Heart right ventricle (tissue), 16 donors: ENCODE results near the gene DNAJB11. TPM values are rescaled to one million over a fixed set of nuclear protein-coding genes. Genes with fewer than 3 reads are reported as not detected.
"Not testable (repeated sequence)": the region's sequence is repeated elsewhere in the genome, so short reads cannot be mapped to it uniquely, and the experiment has no call there.

ENCODE experiments used
- ATAC-seq, 8 donors: fragments of 200-7000 bp; cut with Tn5 transposase; one replicate each; pipeline ENCODE4 v1.9.1; 2020; ENCODE audit warnings: mild to moderate bottlenecking in 8 of 8, moderate library complexity in 8 of 8, moderate number of reproducible peaks in 1 of 8
- DNase-seq, 2 donors: peaks; one replicate each; pipeline ENCODE4 v3.0.0-alpha.2; 2020
- H3K27ac ChIP-seq, 10 donors: fragments of 200-600 bp; sonication (generic) in 2 of 10; one replicate each; pipeline versions ENCODE4 v1.5.0 to v1.8.0; 2020 to 2022; ENCODE audit warnings: mild to moderate bottlenecking in 3 of 10
- H3K27me3 ChIP-seq, 7 donors: fragments of 200-600 bp; one replicate each; pipeline ENCODE4 v1.8.0; 2021 to 2022; ENCODE audit warnings: mild to moderate bottlenecking in 2 of 7
- H3K36me3 ChIP-seq, 9 donors: fragments of 200-600 bp; sonication (generic) in 1 of 9; one replicate each; pipeline versions ENCODE4 v1.5.0 to v1.8.0; 2020 to 2022; ENCODE audit warnings: mild to moderate bottlenecking in 2 of 9
- H3K4me1 ChIP-seq, 9 donors: fragments of 200-600 bp; sonication (generic) in 1 of 9; one replicate each; pipeline versions ENCODE4 v1.5.0 to v1.8.0; 2020 to 2022; ENCODE audit warnings: mild to moderate bottlenecking in 4 of 9
- H3K4me3 ChIP-seq, 10 donors: fragments of 200-600 bp; sonication (generic) in 2 of 10; one replicate each; pipeline versions ENCODE4 v1.5.0 to v1.8.0; 2020 to 2022; ENCODE audit warnings: mild to moderate bottlenecking in 7 of 10, moderate library complexity in 2 of 10
- H3K9me3 ChIP-seq, 11 donors: fragments of 200-600 bp in 10 of 11; sonication (generic) in 2 of 11; one replicate each; pipeline versions ENCODE4 v1.5.0 to v1.8.0; 2013 to 2022; ENCODE audit warnings: mild to moderate bottlenecking in 2 of 11, control low read depth in 1 of 11, moderate library complexity in 1 of 11
- WGBS, 2 donors: extraction: QIAGEN DNeasy Blood & Tissue Kit; methylation state at CpG; one replicate each; pipeline ENCODE4 v1.1.7; 2013; ENCODE audit warnings: inconsistent platforms in 1 of 2; 5-methylcytosine and 5-hydroxymethylcytosine counted together
- intact Hi-C, 10 donors: fragments of 100-400 bp; cut with DNase I; formaldehyde crosslinking; loops; one replicate each; pipeline versions ENCODE4 v1.11.1 to v1.14.2; 2022
- polyA plus RNA-seq, 2 donors: library from polyadenylated mRNA; stranded (reverse); fragments of 200-250 nt; gene quantifications; one replicate each; pipeline ENCODE4 v1.2.3, GENCODE V29; 2013
- total RNA-seq, 10 donors: library from RNA; stranded (reverse); fragmentation: NEBNext Ultra II Directional in 3 of 10; extraction: Animal tissue kit (Norgen Biotek cat#: 25700) in 3 of 10; gene quantifications; one replicate each; pipeline versions ENCODE4 v1.2.1 to v1.2.4, GENCODE V29; 2021 to 2023
- TF ChIP-seq, protein P1 (sequence below), 9 donors: fragments of 200-600 bp; sonication (generic) in 2 of 9; IDR thresholded peaks; one replicate each; pipeline versions ENCODE4 v1.5.0 to v1.8.0; 2021 to 2022; ENCODE audit warnings: antibody characterized with exemption in 9 of 9, mild to moderate bottlenecking in 5 of 9, moderate library complexity in 1 of 9
- donor health status: Arrhythmogenic right ventricular cardiomyopathy.
- donor health status: ischemic (EF 13 %, LVEDD 7.1; RV severe dilation, severe dysfunction).
- donor health status: healthy with polysubstance abuse.
- donor health status: DM: no; HTN: yes; CAD: no.
- donor health status: DM: no; HTN: no; CAD: no.
- donor health status: ischemic (EF 25% LVEDD 6.9; RV normal size, moderate dysfunction).
- donor health status: ischemic (EF 25% LVEDD 5.7; RV mildly dilated, moderate dysfunction).
- donor health status: healthy.
- donor health status: DM: yes; HTN: yes; CAD: no.
- donor health status: Ischemic cardiomyopathy.
- donor health status: ischemic (EF 35%, LVEDD 5.7; RV mildly dilated, moderate dysfunction).
- donor health status: nonischemic (EF 11% LVEDD 7.7; RV severe dilation, severe dysfunction).
- donor health status: DM: yes; HTN: yes; CAD: no.
- donor health status: PGD.
- donor health status: ischemic (EF 29% LVEDD 5.4; RV normal size, mild dysfunction).
- donor health status: nonischemic (EF 23%, LVEDD 6.1; RV moderate dilation, normal function).

The DNAJB11 gene
- total and polyA plus RNA-seq, 12 donors = 17.9 to 147 (median 24.2) TPM

DNA sequence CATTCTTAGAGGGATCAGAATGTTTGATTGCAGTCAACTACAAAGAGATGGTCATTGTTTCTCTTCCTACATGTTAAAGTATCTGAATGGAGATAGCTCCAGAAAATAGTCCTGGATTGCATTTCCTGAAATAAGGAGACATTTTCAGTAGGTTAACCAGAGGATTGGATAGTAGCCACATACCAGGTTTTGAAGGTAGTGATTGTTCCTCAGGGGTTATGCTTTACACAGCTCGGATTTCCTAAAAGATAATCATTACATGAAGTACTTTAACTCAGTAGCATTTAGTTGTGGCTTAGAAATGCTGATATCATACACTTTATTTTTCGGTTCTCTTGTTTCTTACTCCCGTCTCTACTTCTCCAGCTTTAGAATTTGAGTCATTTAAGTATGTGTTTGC is 10.3 kb downstream of the DNAJB11 start:
- Histone ChIP-seq H3K27me3 (no peaks in the 10 kb centered on the region), H3K4me1 (peaks cover 0 to 19% (median 0%) of the 10 kb centered on the region in 9 donors), H3K4me3 (no peak overlapping the region), H3K9me3 (no peaks in the 10 kb centered on the region), H3K27ac (no peak overlapping the region), H3K36me3 (peaks cover 0 to 100% (median 61%) of the 10 kb centered on the region in 9 donors)
- 91 to 96% methylated on average over 3 of the region's 3 CpGs for WGBS, 2 donors
- intact Hi-C loops = no loop called here
- TF ChIP-seq, protein P1, sequence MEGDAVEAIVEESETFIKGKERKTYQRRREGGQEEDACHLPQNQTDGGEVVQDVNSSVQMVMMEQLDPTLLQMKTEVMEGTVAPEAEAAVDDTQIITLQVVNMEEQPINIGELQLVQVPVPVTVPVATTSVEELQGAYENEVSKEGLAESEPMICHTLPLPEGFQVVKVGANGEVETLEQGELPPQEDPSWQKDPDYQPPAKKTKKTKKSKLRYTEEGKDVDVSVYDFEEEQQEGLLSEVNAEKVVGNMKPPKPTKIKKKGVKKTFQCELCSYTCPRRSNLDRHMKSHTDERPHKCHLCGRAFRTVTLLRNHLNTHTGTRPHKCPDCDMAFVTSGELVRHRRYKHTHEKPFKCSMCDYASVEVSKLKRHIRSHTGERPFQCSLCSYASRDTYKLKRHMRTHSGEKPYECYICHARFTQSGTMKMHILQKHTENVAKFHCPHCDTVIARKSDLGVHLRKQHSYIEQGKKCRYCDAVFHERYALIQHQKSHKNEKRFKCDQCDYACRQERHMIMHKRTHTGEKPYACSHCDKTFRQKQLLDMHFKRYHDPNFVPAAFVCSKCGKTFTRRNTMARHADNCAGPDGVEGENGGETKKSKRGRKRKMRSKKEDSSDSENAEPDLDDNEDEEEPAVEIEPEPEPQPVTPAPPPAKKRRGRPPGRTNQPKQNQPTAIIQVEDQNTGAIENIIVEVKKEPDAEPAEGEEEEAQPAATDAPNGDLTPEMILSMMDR (IDR thresholded peaks at IDR 0.05) = no peak
- DNase-seq (no peak), ATAC-seq (no peak)

DNA sequence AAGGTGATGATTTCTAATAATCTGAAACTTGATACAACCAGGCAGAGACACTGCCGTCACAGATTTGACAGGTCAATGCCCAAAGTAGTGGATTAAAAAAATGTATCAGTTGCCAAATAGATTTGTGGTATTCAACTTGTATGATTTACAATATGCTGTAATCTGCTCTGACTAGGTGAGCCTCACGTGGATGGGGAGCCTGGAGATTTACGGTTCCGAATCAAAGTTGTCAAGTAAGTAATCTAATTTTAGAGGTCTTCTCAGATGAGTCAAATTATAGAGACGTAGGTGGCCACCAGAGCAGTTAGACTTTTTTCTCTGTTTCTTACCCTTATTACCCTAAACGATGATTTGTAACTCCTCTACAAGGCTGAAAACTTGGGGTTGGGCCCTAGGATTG is 12.0 kb downstream of the DNAJB11 start:
- Histone ChIP-seq H3K4me1 (peaks cover 0 to 11% (median 0%) of the 10 kb centered on the region in 9 donors), H3K27me3 (no peaks in the 10 kb centered on the region), H3K9me3 (no peaks in the 10 kb centered on the region), H3K36me3 (peaks cover 0 to 92% (median 47%) of the 10 kb centered on the region in 9 donors), H3K4me3 (no peak overlapping the region), H3K27ac (no peak overlapping the region)
- DNase-seq (no peak), ATAC-seq (no peak)
- intact Hi-C loops = no loop called here
- WGBS, 2 donors = 91 to 95% methylated on average over 6 of the region's 6 CpGs
- TF ChIP-seq, protein P1 (IDR thresholded peaks at IDR 0.05) = no peak

- H3K9me3 ChIP-seq = no peaks in the 10 kb centered on the region
- no peak overlapping the region for H3K27ac ChIP-seq
- peaks cover 0 to 1% (median 0%) of the 10 kb centered on the region in 9 donors for H3K4me1 ChIP-seq
- no peak overlapping the region for H3K4me3 ChIP-seq
- H3K36me3 ChIP-seq = peaks cover 0 to 82% (median 41%) of the 10 kb centered on the region in 9 donors
- ATAC-seq (no peak), DNase-seq (no peak)
- intact Hi-C loops = no loop called here
- TF ChIP-seq, protein P1 (IDR thresholded peaks at IDR 0.05) = no peak
- H3K27me3 ChIP-seq = no peaks in the 10 kb centered on the region
- WGBS, 2 donors = 81 to 82% methylated on average over 5 of the region's 5 CpGs
Observed at GRCh38 chr3:186583831-186584230, 13.3 kb downstream of the DNAJB11 start.

- H3K9me3 ChIP-seq, intact Hi-C loops, DNase-seq, H3K4me3 ChIP-seq, H3K27me3 ChIP-seq, ATAC-seq, H3K4me1 ChIP-seq, H3K27ac ChIP-seq: not testable (repeated sequence)
- peaks cover 0 to 57% (median 34%) of the 10 kb centered on the region in 9 donors for H3K36me3 ChIP-seq
- WGBS, 2 donors = 81 to 85% methylated on average over 7 to 9 of the region's 9 CpGs
Observed at GRCh38 chr3:186586245-186586644, 15.7 kb downstream of the DNAJB11 start.

DNA sequence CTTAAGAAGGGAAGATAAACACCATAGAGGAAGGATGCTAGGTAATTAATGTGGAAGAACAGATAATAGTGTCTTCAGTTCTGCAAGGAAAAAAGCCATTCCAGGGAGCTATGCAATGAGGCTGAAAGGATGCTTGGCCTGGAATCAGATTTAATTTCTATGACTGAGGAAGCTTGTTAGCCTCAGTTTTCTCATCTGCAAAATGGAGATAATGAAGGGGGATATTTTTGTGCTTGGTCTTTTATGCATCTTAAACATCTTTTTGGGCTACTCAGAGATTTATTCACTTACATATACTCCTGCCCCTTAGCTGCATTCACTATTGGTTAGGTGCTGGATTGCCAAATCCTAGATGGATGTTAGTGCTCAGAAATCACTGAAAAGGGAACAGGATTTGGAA is 16.7 kb downstream of the DNAJB11 start:
- peaks cover 0 to 48% (median 30%) of the 10 kb centered on the region in 9 donors for H3K36me3 ChIP-seq
- intact Hi-C loops = no loop called here
- no peak for ATAC-seq
- no peak overlapping the region for H3K27ac ChIP-seq
- DNase-seq = no peak
- no peaks in the 10 kb centered on the region for H3K27me3 ChIP-seq
- H3K4me3 ChIP-seq = no peak overlapping the region
- H3K4me1 ChIP-seq = peaks cover 0 to 4% (median 0%) of the 10 kb centered on the region in 9 donors
- no peaks in the 10 kb centered on the region for H3K9me3 ChIP-seq
- TF ChIP-seq, protein P1 (IDR thresholded peaks at IDR 0.05) = no peak
